CD14-positive monocyte (primary cell): ENCODE measurements around the gene ACTG1. TPM values are rescaled to one million over a fixed set of nuclear protein-coding genes. Genes with fewer than 3 reads are reported as not detected.

Source experiments
- DNase-seq, 3 donors: peaks; one replicate each; pipeline ENCODE4 v3.0.0-alpha.2; 2011 to 2022
- H2AFZ ChIP-seq: 2 replicates; pipeline ENCODE4 v1.6.0; 2012; ENCODE audit warnings: mild to moderate bottlenecking, low read depth, low read length, inconsistent platforms; ENCODE audit not compliant: insufficient read depth, poor library complexity, severe bottlenecking
- H3K27ac ChIP-seq, 2 donors: 1 replicate in 1 of 2; 2 replicates in 1 of 2; pipeline ENCODE4 v1.5.1; 2012 to 2013; ENCODE audit warnings: low read length in 2 of 2, control low read depth in 1 of 2, inconsistent platforms in 1 of 2, low read depth in 1 of 2, mild to moderate bottlenecking in 1 of 2
- H3K27me3 ChIP-seq, 2 donors: one replicate each; pipeline versions ENCODE4 v1.6.0 to v1.6.1; 2011 to 2013; ENCODE audit warnings: low read length in 2 of 2; ENCODE audit not compliant: control insufficient read depth in 2 of 2, insufficient read depth in 2 of 2
- H3K36me3 ChIP-seq, 2 donors: replicated peaks in 1 of 2; 1 replicate in 1 of 2; 2 replicates in 1 of 2; pipeline versions ENCODE4 v1.5.1 to v1.6.1; 2012 to 2013; ENCODE audit warnings: low read length in 2 of 2, control low read depth in 1 of 2, inconsistent platforms in 1 of 2, mild to moderate bottlenecking in 1 of 2; ENCODE audit not compliant: insufficient read depth in 2 of 2, control insufficient read depth in 1 of 2
- H3K4me1 ChIP-seq, 2 donors: 1 replicate in 1 of 2; 2 replicates in 1 of 2; pipeline versions ENCODE4 v1.5.1 to v1.6.1; 2012 to 2013; ENCODE audit warnings: low read length in 2 of 2, control low read depth in 1 of 2, inconsistent platforms in 1 of 2, mild to moderate bottlenecking in 1 of 2, moderate library complexity in 1 of 2; ENCODE audit not compliant: insufficient read depth in 2 of 2, control insufficient read depth in 1 of 2
- H3K4me2 ChIP-seq: replicated peaks from 2 replicates; pipeline ENCODE3; 2012; ENCODE audit warnings: low read length, moderate library complexity, mild to moderate bottlenecking; ENCODE audit not compliant: poor library complexity, severe bottlenecking; ENCODE audit errors: extremely low read depth
- H3K4me3 ChIP-seq, 3 experiments: fragments of 200-600 bp in 1 of 3; sonication (generic) in 1 of 3; replicated peaks in 1 of 3; 1 replicate in 2 of 3; 2 replicates in 1 of 3; pipeline ENCODE4 v1.5.1; 2011 to 2013; ENCODE audit warnings: low read length in 3 of 3, mild to moderate bottlenecking in 3 of 3, control low read depth in 2 of 3, low read depth in 2 of 3, inconsistent platforms in 1 of 3, moderate library complexity in 1 of 3
- H3K79me2 ChIP-seq: 2 replicates; pipeline ENCODE4 v1.6.0; 2012; ENCODE audit warnings: mild to moderate bottlenecking, control low read depth, inconsistent platforms, low read length, moderate library complexity; ENCODE audit not compliant: insufficient read depth
- H3K9ac ChIP-seq: 2 replicates; pipeline ENCODE4 v1.6.0; 2017; ENCODE audit warnings: low read length, mild to moderate bottlenecking; ENCODE audit not compliant: insufficient read depth, poor library complexity, severe bottlenecking
- H3K9me3 ChIP-seq, 2 donors: replicated peaks in 1 of 2; 1 replicate in 1 of 2; 2 replicates in 1 of 2; pipeline versions ENCODE4 v1.5.1 to v1.6.1; 2012 to 2013; ENCODE audit warnings: low read length in 2 of 2, control low read depth in 1 of 2; ENCODE audit not compliant: control insufficient read depth in 1 of 2, insufficient read depth in 1 of 2
- H4K20me1 ChIP-seq: 2 replicates; pipeline ENCODE4 v1.6.0; 2012; ENCODE audit warnings: mild to moderate bottlenecking, low read length, control low read depth, moderate library complexity; ENCODE audit not compliant: insufficient read depth
- H3K27ac Mint-ChIP-seq, 7 donors: one replicate each; pipeline ENCODE4 v1.8.0; 2020; ENCODE audit warnings: mild to moderate bottlenecking in 7 of 7, mixed read lengths in 7 of 7, moderate library complexity in 6 of 7, inconsistent platforms in 2 of 7
- H3K27me3 Mint-ChIP-seq, 3 donors: one replicate each; pipeline ENCODE4 v1.8.0; 2021 to 2022; ENCODE audit warnings: low read depth in 3 of 3, mild to moderate bottlenecking in 3 of 3, mixed read lengths in 3 of 3, moderate library complexity in 3 of 3, inconsistent platforms in 1 of 3
- H3K36me3 Mint-ChIP-seq, 2 donors: one replicate each; pipeline ENCODE4 v1.8.0; 2020; ENCODE audit warnings: mixed read lengths in 2 of 2, inconsistent platforms in 1 of 2, mild to moderate bottlenecking in 1 of 2
- H3K4me1 Mint-ChIP-seq: one replicate; pipeline ENCODE4 v1.8.0; 2020; ENCODE audit warnings: mild to moderate bottlenecking, mixed read lengths
- H3K4me3 Mint-ChIP-seq, 2 donors: one replicate each; pipeline ENCODE4 v1.8.0; 2020; ENCODE audit warnings: mild to moderate bottlenecking in 2 of 2, mixed read lengths in 2 of 2, moderate library complexity in 1 of 2
- H3K9me3 Mint-ChIP-seq, 7 donors: one replicate each; pipeline ENCODE4 v1.8.0; 2020 to 2022; ENCODE audit warnings: mixed read lengths in 7 of 7, mild to moderate bottlenecking in 6 of 7, moderate library complexity in 6 of 7, inconsistent platforms in 2 of 7
- WGBS: methylation state at CpG from one replicate; pipeline ENCODE4 v1.1.5; 2013; ENCODE audit warnings: missing lambda C conversion rate; ENCODE audit not compliant: insufficient coverage; 5-methylcytosine and 5-hydroxymethylcytosine counted together
- intact Hi-C, 2 donors: fragments of 100-400 bp; cut with micrococcal nuclease; formaldehyde crosslinking; loops; one replicate each; pipeline versions ENCODE4 v1.15.0 to v1.15.1; 2023
- polyA plus RNA-seq, 3 donors: library from polyadenylated mRNA; depleted of rRNA in 1 of 3; unstranded in 2 of 3; stranded (reverse) in 1 of 3; fragments of 300-500 nt in 2 of 3; fragments of >200 nt in 1 of 3; fragmentation: Illumina TruSeq in 2 of 3; gene quantifications; 1 replicate in 2 of 3; 2 replicates in 1 of 3; pipeline ENCODE4 v1.2.3, GENCODE V29; 2012 to 2021
- TF ChIP-seq, protein P1 (sequence below): fragments of 200-600 bp; IDR thresholded peaks from one replicate; pipeline ENCODE4 v1.8.0; 2022; ENCODE audit warnings: antibody characterized with exemption, mild to moderate bottlenecking

ACTG1 gene
- polyA plus RNA-seq, 3 donors = 1,133 to 3,195 (median 1,620) TPM

- 98% methylated on average over 7 of the region's 9 CpGs for WGBS
- H3K27ac Mint-ChIP-seq = peak overlapping the region in 1 of 7 donors; percentile 92
- Histone ChIP-seq H3K27ac (no peak overlapping the region), H3K4me1 (peaks cover 58 to 72% of the 10 kb centered on the region in 2 donors), H4K20me1 (peaks cover 16% of the 10 kb centered on the region), H2AFZ (no peak overlapping the region), H3K36me3 (no peaks in the 10 kb centered on the region), H3K27me3 (peaks cover 0 to 13% of the 10 kb centered on the region in 2 donors), H3K9ac (no peak overlapping the region), H3K4me2 (no peak overlapping the region), H3K79me2 (peaks cover 56% of the 10 kb centered on the region), H3K9me3 (no peaks in the 10 kb centered on the region), H3K4me3 (no peak overlapping the region)
- peaks cover 38% of the 10 kb centered on the region for H3K4me1 Mint-ChIP-seq
- peaks cover 11 to 21% (median 14%) of the 10 kb centered on the region in 3 donors for H3K27me3 Mint-ChIP-seq
- H3K9me3 Mint-ChIP-seq = peaks cover 0 to under 1% (median 0%) of the 10 kb centered on the region in 7 donors
- H3K4me3 Mint-ChIP-seq = peak overlapping the region in 1 of 2 donors; percentile 4
- H3K36me3 Mint-ChIP-seq = peaks cover 4 to 7% of the 10 kb centered on the region in 2 donors
- no peak for DNase-seq
- intact Hi-C loops = no loop called here
- TF ChIP-seq, protein P1, sequence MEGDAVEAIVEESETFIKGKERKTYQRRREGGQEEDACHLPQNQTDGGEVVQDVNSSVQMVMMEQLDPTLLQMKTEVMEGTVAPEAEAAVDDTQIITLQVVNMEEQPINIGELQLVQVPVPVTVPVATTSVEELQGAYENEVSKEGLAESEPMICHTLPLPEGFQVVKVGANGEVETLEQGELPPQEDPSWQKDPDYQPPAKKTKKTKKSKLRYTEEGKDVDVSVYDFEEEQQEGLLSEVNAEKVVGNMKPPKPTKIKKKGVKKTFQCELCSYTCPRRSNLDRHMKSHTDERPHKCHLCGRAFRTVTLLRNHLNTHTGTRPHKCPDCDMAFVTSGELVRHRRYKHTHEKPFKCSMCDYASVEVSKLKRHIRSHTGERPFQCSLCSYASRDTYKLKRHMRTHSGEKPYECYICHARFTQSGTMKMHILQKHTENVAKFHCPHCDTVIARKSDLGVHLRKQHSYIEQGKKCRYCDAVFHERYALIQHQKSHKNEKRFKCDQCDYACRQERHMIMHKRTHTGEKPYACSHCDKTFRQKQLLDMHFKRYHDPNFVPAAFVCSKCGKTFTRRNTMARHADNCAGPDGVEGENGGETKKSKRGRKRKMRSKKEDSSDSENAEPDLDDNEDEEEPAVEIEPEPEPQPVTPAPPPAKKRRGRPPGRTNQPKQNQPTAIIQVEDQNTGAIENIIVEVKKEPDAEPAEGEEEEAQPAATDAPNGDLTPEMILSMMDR = no peak
Measured at GRCh38 chr17:81517009-81517338, 4.4 kb upstream of the ACTG1 start.

- H3K4me1 ChIP-seq = peaks cover 59 to 77% of the 10 kb centered on the region in 2 donors
- Mint-ChIP-seq H3K27ac (peak overlapping the region in 5 of 7 donors; percentile 22 to 92 (median 60)), H3K27me3 (peaks cover 11 to 19% (median 14%) of the 10 kb centered on the region in 3 donors), H3K36me3 (peaks cover 9 to 12% of the 10 kb centered on the region in 2 donors), H3K9me3 (peaks cover 0 to 2% (median 0%) of the 10 kb centered on the region in 7 donors), H3K4me3 (no peak overlapping the region), H3K4me1 (peaks cover 44% of the 10 kb centered on the region)
- H3K27ac ChIP-seq = peak overlapping the region; percentile 25 to 41
- no peak overlapping the region for H2AFZ ChIP-seq
- H3K79me2 ChIP-seq = peaks cover 62% of the 10 kb centered on the region
- peaks cover 0 to 13% of the 10 kb centered on the region in 2 donors for H3K27me3 ChIP-seq
- peaks cover 21% of the 10 kb centered on the region for H4K20me1 ChIP-seq
- intact Hi-C loops = no loop called here
- WGBS = 92% methylated on average over 4 of the region's 4 CpGs
- H3K36me3 ChIP-seq = peaks cover 1 to 5% of the 10 kb centered on the region in 2 donors
- no peak overlapping the region for H3K4me3 ChIP-seq
- no peak for DNase-seq
- H3K4me2 ChIP-seq = peak overlapping the region; percentile 91
- no peak overlapping the region for H3K9ac ChIP-seq
- no peaks in the 10 kb centered on the region for H3K9me3 ChIP-seq
- TF ChIP-seq, protein P1 = no peak
Measured at GRCh38 chr17:81516439-81516838, 3.8 kb upstream of the ACTG1 start.
